ENCODE data around the gene ACOD1. TPM values are rescaled to one million over a fixed set of nuclear protein-coding genes. Genes with fewer than 3 reads are reported as not detected.

The ACOD1 gene
- total RNA-seq, 1 donor from 2014 or later, result not detected

GRCh38 chr13:76927955-76928354 is 20.4 kb upstream of the ACOD1 start:
- Mint-ChIP-seq H3K4me1 (ENCODE audit: unreplicated experiment) (no peaks in the 10 kb centered on the region), H3K36me3 (ENCODE audit: unreplicated experiment) (no peaks in the 10 kb centered on the region), H3K27ac (ENCODE audit: unreplicated experiment) (no peak overlapping the region), H3K9me3 (ENCODE audit: unreplicated experiment) (peaks cover 5% of the 10 kb centered on the region), H3K27me3 (ENCODE audit: unreplicated experiment) (peaks cover 46% of the 10 kb centered on the region), H3K4me3 (ENCODE audit: unreplicated experiment) (no peak overlapping the region)
- no peak for TF ChIP-seq CTCF (IDR thresholded peaks at IDR 0.05)
- DNase-seq (ENCODE audit: extremely low spot score, unreplicated experiment), result no peak

- H3K27me3 Mint-ChIP-seq (ENCODE audit: unreplicated experiment), result peaks cover 42% of the 10 kb centered on the region
- TF ChIP-seq CTCF (IDR thresholded peaks at IDR 0.05), result no peak
- peaks cover 5% of the 10 kb centered on the region for H3K9me3 Mint-ChIP-seq (ENCODE audit: unreplicated experiment)
Observed at GRCh38 chr13:76928456-76928855, 19.9 kb upstream of the ACOD1 start.

GRCh38 chr13:76929320-76929719 is 19.0 kb upstream of the ACOD1 start:
- H3K27ac Mint-ChIP-seq (ENCODE audit: unreplicated experiment), result no peak overlapping the region

More at GRCh38 chr13:76928456-76928855, 19.9 kb upstream of the ACOD1 start:
- Mint-ChIP-seq H3K4me3 (ENCODE audit: unreplicated experiment) (no peak overlapping the region), H3K4me1 (ENCODE audit: unreplicated experiment) (no peaks in the 10 kb centered on the region), H3K27ac (ENCODE audit: unreplicated experiment) (no peak overlapping the region), H3K36me3 (ENCODE audit: unreplicated experiment) (no peaks in the 10 kb centered on the region)
- no peak for DNase-seq (ENCODE audit: extremely low spot score, unreplicated experiment)

GRCh38 chr13:76929851-76930374 is 18.4 kb upstream of the ACOD1 start:
- no peaks in the 10 kb centered on the region for H3K36me3 Mint-ChIP-seq (ENCODE audit: unreplicated experiment)

More at GRCh38 chr13:76929320-76929719, 19.0 kb upstream of the ACOD1 start:
- Mint-ChIP-seq H3K36me3 (ENCODE audit: unreplicated experiment) (no peaks in the 10 kb centered on the region), H3K9me3 (ENCODE audit: unreplicated experiment) (peaks cover 5% of the 10 kb centered on the region), H3K4me3 (ENCODE audit: unreplicated experiment) (no peak overlapping the region), H3K4me1 (ENCODE audit: unreplicated experiment) (no peaks in the 10 kb centered on the region), H3K27me3 (ENCODE audit: unreplicated experiment) (peaks cover 35% of the 10 kb centered on the region)
- TF ChIP-seq CTCF (IDR thresholded peaks at IDR 0.05), result no peak
- DNase-seq (ENCODE audit: extremely low spot score, unreplicated experiment), result no peak

GRCh38 chr13:76932076-76932475 is 16.2 kb upstream of the ACOD1 start:
- Mint-ChIP-seq H3K4me3 (ENCODE audit: unreplicated experiment) (no peak overlapping the region), H3K27ac (ENCODE audit: unreplicated experiment) (no peak overlapping the region), H3K27me3 (ENCODE audit: unreplicated experiment) (peaks cover 19% of the 10 kb centered on the region), H3K4me1 (ENCODE audit: unreplicated experiment) (peaks cover 3% of the 10 kb centered on the region), H3K36me3 (ENCODE audit: unreplicated experiment) (no peaks in the 10 kb centered on the region), H3K9me3 (ENCODE audit: unreplicated experiment) (peaks cover 8% of the 10 kb centered on the region)
- DNase-seq (ENCODE audit: extremely low spot score, unreplicated experiment), result no peak
- no peak for TF ChIP-seq CTCF (IDR thresholded peaks at IDR 0.05)

More at GRCh38 chr13:76929851-76930374, 18.4 kb upstream of the ACOD1 start:
- no peak for DNase-seq (ENCODE audit: extremely low spot score, unreplicated experiment)
- Mint-ChIP-seq H3K4me1 (ENCODE audit: unreplicated experiment) (no peaks in the 10 kb centered on the region), H3K9me3 (ENCODE audit: unreplicated experiment) (peaks cover 5% of the 10 kb centered on the region), H3K27me3 (ENCODE audit: unreplicated experiment) (peaks cover 31% of the 10 kb centered on the region), H3K27ac (ENCODE audit: unreplicated experiment) (no peak overlapping the region), H3K4me3 (ENCODE audit: unreplicated experiment) (no peak overlapping the region)
- TF ChIP-seq CTCF (IDR thresholded peaks at IDR 0.05), result no peak
